Stomach (tissue), 9 donors: ENCODE measurements around the gene SHD. TPM values are rescaled to one million over a fixed set of nuclear protein-coding genes. Genes with fewer than 3 reads are reported as not detected.

Source experiments
- DNase-seq, 2 donors: peaks; one replicate each; pipeline versions ENCODE4 v3.0.0 to v3.0.0-alpha.2; 2013 to 2019
- H3K27ac ChIP-seq, 5 donors: fragments of 200-600 bp in 4 of 5; sonication (generic) in 4 of 5; one replicate each; pipeline ENCODE4 v1.5.1; 2013 to 2019; ENCODE audit warnings: mild to moderate bottlenecking in 1 of 5, moderate library complexity in 1 of 5
- H3K27me3 ChIP-seq, 3 donors: fragments of 200-600 bp; sonication (generic); one replicate each; pipeline ENCODE4 v1.5.1; 2017 to 2019; ENCODE audit warnings: mixed run types in 1 of 3
- H3K36me3 ChIP-seq, 4 donors: fragments of 200-600 bp; sonication (generic); 1 replicate in 3 of 4; 2 replicates in 1 of 4; pipeline ENCODE4 v1.5.1; 2016 to 2019
- H3K4me1 ChIP-seq, 4 donors: fragments of 200-600 bp; sonication (generic); one replicate each; pipeline ENCODE4 v1.5.1; 2016 to 2019
- H3K4me3 ChIP-seq, 4 donors: fragments of 200-600 bp; sonication (generic) in 3 of 4; one replicate each; pipeline ENCODE4 v1.5.1; 2016 to 2019; ENCODE audit warnings: mild to moderate bottlenecking in 1 of 4
- H3K9me3 ChIP-seq, 4 donors: fragments of 200-600 bp; sonication (generic); one replicate each; pipeline ENCODE4 v1.5.1; 2016 to 2019
- EP300 ChIP-seq: sonication (generic); formaldehyde crosslinking; IDR thresholded peaks from one replicate; pipeline ENCODE4 v1.6.1; 2017; ENCODE audit warnings: antibody characterized with exemption
- POLR2A ChIP-seq, 4 donors: fragments of 450-650 bp; IDR thresholded peaks; one replicate each; pipeline ENCODE4 v1.6.1; 2016; ENCODE audit warnings: antibody characterized with exemption in 4 of 4, control low read depth in 2 of 4, mild to moderate bottlenecking in 1 of 4, moderate library complexity in 1 of 4
- POLR2AphosphoS5 ChIP-seq, 3 donors: sonication (generic); formaldehyde crosslinking; IDR thresholded peaks; one replicate each; pipeline ENCODE4 v1.6.1; 2016; ENCODE audit warnings: antibody characterized with exemption in 3 of 3
- WGBS, 5 donors: extraction: QIAGEN DNeasy Blood & Tissue Kit in 3 of 5; methylation state at CpG; one replicate each; pipeline versions ENCODE4 v1.1.5 to v1.1.7; 2013 to 2018; 5-methylcytosine and 5-hydroxymethylcytosine counted together
- intact Hi-C: fragments of 100-400 bp; cut with DNase I; formaldehyde crosslinking; loops from one replicate; pipeline ENCODE4 v1.15.1; 2023; ENCODE audit warnings: low total_unique reads
- polyA plus RNA-seq, 3 donors: library from polyadenylated mRNA; stranded (reverse); fragments of 200-250 nt; gene quantifications; one replicate each; pipeline ENCODE4 v1.2.3, GENCODE V29; 2013
- total RNA-seq, 5 donors: library from RNA; depleted of rRNA; stranded (reverse); fragments of >200 nt; gene quantifications; one replicate each; pipeline versions ENCODE4 v1.1.0 to v1.2.3, GENCODE V29; 2014 to 2016
- TF ChIP-seq, protein P1 (sequence below), 7 experiments: fragments of 450-650 bp in 4 of 7; fragments of 200-600 bp in 3 of 7; sonication (generic) in 3 of 7; IDR thresholded peaks; one replicate each; pipeline ENCODE4 v1.5.1; 2016 to 2019; ENCODE audit warnings: antibody characterized with exemption in 7 of 7, control low read depth in 2 of 7, mild to moderate bottlenecking in 1 of 7
- donor health status: healthy with polysubstance abuse.
- donor health status: Bipolar disorder and iron deficiency.
- donor health status: healthy.

SHD gene
- total and polyA plus RNA-seq, 8 donors: 7.0 TPM; not detected in 7

DNA sequence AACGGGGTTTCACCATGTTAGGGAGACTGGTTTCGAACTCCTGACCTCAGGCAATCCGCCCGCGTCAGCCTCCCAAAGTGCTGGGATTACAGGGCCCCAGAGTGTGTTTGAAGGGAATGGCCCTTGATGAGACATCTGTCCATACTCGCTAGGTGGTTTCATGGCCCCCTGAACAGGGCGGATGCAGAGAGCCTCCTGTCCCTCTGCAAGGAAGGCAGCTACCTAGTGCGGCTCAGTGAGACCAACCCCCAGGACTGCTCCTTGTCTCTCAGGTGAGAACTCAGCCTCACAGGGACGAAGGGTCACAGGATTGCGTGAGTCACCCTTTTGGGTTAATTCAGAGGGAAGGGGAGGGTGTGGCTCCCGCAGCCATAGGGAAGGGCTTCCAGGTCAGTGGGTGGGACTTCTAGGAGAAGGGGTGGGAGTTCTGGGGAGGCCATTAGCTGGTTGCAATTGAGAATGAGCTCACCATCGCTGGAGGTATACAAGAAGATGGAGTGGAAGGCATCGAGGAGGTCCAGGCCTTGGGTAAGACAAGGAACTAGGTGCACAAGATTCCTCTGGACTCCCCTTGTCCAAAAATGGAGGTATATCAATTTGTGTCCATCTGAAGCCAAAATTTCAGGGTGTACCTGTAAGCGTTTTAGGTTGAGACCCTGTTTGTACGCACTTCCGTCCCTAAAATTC lies 9.2 kb downstream of the SHD start:
- TF ChIP-seq POLR2A (IDR thresholded peaks at IDR 0.05) (no peak), POLR2AphosphoS5 (IDR thresholded peaks at IDR 0.05) (no peak), EP300 (no peak)
- TF ChIP-seq, protein P1, sequence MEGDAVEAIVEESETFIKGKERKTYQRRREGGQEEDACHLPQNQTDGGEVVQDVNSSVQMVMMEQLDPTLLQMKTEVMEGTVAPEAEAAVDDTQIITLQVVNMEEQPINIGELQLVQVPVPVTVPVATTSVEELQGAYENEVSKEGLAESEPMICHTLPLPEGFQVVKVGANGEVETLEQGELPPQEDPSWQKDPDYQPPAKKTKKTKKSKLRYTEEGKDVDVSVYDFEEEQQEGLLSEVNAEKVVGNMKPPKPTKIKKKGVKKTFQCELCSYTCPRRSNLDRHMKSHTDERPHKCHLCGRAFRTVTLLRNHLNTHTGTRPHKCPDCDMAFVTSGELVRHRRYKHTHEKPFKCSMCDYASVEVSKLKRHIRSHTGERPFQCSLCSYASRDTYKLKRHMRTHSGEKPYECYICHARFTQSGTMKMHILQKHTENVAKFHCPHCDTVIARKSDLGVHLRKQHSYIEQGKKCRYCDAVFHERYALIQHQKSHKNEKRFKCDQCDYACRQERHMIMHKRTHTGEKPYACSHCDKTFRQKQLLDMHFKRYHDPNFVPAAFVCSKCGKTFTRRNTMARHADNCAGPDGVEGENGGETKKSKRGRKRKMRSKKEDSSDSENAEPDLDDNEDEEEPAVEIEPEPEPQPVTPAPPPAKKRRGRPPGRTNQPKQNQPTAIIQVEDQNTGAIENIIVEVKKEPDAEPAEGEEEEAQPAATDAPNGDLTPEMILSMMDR (IDR thresholded peaks at IDR 0.05): no peak
- H3K4me3 ChIP-seq: no peak overlapping the region
- 71 to 83% (median 75%) methylated on average over 13 to 16 of the region's 16 CpGs for WGBS, 5 donors
- H3K4me1 ChIP-seq: peaks cover 0 to 4% (median 0%) of the 10 kb centered on the region in 4 donors
- H3K27ac ChIP-seq: no peak overlapping the region
- intact Hi-C loops: no loop called here
- H3K36me3 ChIP-seq: no peaks in the 10 kb centered on the region
- no peaks in the 10 kb centered on the region for H3K9me3 ChIP-seq
- H3K27me3 ChIP-seq: peaks cover 0 to 67% (median 12%) of the 10 kb centered on the region in 3 donors
- no peak for DNase-seq

- H3K27ac ChIP-seq: no peak overlapping the region
- WGBS, 5 donors: 63 to 77% (median 72%) methylated on average over 8 of the region's 8 CpGs
- no peaks in the 10 kb centered on the region for H3K9me3 ChIP-seq
- peaks cover 0 to 2% (median 0%) of the 10 kb centered on the region in 4 donors for H3K4me1 ChIP-seq
- DNase-seq: no peak
- H3K27me3 ChIP-seq: peaks cover 0 to 60% (median under 1%) of the 10 kb centered on the region in 3 donors
- intact Hi-C loops: no loop called here
- H3K36me3 ChIP-seq: no peaks in the 10 kb centered on the region
- H3K4me3 ChIP-seq: no peak overlapping the region
- TF ChIP-seq POLR2AphosphoS5 (IDR thresholded peaks at IDR 0.05) (no peak), EP300 (no peak), POLR2A (IDR thresholded peaks at IDR 0.05) (no peak)
- TF ChIP-seq, protein P1 (IDR thresholded peaks at IDR 0.05): no peak
Observed at GRCh38 chr19:4291184-4291732, 12.2 kb downstream of the SHD start.

GRCh38 chr19:4292515-4292914 lies 13.4 kb downstream of the SHD start:
- DNase-seq: no peak
- WGBS, 5 donors: 79 to 84% (median 80%) methylated on average over 10 to 15 of the region's 15 CpGs
- H3K27ac ChIP-seq: no peak overlapping the region
- H3K4me3 ChIP-seq: no peak overlapping the region
- H3K9me3 ChIP-seq: no peaks in the 10 kb centered on the region
- no peaks in the 10 kb centered on the region for H3K36me3 ChIP-seq
- H3K27me3 ChIP-seq: peaks cover 0 to 64% (median 4%) of the 10 kb centered on the region in 3 donors
- H3K4me1 ChIP-seq: peaks cover 0 to 6% (median 0%) of the 10 kb centered on the region in 4 donors
- intact Hi-C loops: no loop called here
- TF ChIP-seq POLR2AphosphoS5 (IDR thresholded peaks at IDR 0.05) (no peak), POLR2A (IDR thresholded peaks at IDR 0.05) (no peak), EP300 (no peak)
- TF ChIP-seq, protein P1 (IDR thresholded peaks at IDR 0.05): no peak

DNA sequence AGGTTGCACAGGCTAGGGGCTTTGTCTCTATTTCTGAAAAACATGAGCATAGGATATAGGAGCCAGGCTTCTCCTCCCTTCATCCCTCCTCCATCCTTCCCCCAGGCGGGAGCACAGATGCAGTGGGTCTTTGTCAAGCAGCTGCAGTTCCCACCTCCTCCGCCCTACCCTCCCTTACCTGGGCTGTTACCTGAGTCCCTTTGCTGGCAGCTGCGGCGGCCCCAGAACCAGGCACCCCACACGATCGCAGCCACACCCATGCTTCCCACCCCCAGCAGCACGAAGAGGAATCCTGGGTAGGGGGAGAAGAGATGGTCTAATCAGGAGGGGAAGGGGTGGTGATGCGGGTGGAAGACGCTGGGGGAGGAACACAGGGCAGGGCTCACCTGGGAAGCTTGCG lies 15.3 kb downstream of the SHD start:
- Histone ChIP-seq H3K27ac (no peak overlapping the region), H3K9me3 (no peaks in the 10 kb centered on the region), H3K4me3 (no peak overlapping the region), H3K27me3 (peaks cover 0 to 68% (median 4%) of the 10 kb centered on the region in 3 donors), H3K4me1 (peaks cover 0 to 6% (median 0%) of the 10 kb centered on the region in 4 donors), H3K36me3 (no peaks in the 10 kb centered on the region)
- WGBS, 5 donors: 25 to 42% (median 32%) methylated on average over 8 to 10 of the region's 10 CpGs
- no peak for DNase-seq
- TF ChIP-seq, protein P1 (IDR thresholded peaks at IDR 0.05): no peak
- TF ChIP-seq EP300: no peak
- TF ChIP-seq POLR2AphosphoS5 (IDR thresholded peaks at IDR 0.05): no peak
- TF ChIP-seq POLR2A (IDR thresholded peaks at IDR 0.05): no peak
- intact Hi-C loops: no loop called here
